GM18526 (cell line): ENCODE data around the gene CASP4.

Experiments used
- POLR2A ChIP-seq: IDR thresholded peaks from 3 replicates; pipeline ENCODE4 v1.6.1; 2011; ENCODE audit not compliant: insufficient read length; ENCODE audit errors: extremely low read depth

The CASP4 gene

DNA sequence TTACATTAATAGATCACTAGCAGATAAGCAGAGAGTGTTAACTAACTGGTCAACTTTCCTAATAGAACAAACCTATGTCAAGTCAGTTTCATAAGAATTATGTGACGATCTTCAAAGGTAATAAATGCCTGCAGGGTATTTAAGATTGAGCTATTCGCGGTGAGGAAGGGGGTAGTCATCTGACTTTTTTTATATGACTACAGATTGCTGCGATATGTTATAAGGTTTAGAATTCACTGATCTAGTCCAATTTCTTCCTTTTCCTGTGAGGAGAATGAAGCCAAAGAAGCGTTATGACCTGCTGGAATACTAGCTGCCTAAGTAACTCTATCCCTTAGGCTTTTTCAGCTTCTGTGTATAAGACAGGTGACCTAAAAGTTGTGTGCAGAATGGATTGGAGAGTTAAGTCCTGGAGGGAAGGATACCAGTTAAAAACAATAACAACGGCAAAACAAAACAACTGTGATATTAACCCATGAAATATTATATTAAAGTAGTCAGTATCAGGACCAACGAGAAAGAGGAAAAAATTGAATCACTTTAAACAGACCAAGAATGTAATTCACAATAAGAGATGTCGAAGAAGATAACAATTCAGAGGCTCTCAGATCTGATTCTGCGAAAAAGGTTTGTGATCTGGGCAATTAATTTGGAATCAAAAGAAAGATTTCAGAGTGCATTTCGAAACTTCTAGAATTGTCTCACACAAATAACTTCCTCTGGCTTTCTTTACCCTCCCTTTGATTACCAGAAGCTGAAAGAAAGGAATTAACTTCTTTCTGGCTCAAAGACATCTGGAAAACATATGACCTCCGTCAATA, 630 bp downstream of the CASP4 start:
- TF ChIP-seq POLR2A = no peak

DNA sequence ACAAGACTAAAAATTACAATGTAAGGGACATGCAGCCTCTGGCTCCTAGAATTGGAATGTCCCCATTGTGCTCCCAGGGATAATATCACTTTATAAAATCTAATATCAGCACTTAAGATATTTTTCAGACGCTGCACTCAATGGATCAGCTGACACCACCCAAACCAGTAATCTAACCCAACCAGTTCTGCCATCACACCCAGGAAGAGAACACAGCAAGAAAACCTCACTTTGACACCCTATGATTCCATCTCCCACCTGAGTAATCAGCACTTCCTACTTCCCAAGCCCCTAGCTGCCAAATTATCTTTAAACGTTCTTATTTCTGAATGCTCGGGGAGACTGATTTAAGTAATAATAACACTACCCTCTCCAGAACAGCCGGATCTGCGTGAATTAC, 2.6 kb downstream of the CASP4 start:
- TF ChIP-seq POLR2A = no peak

- TF ChIP-seq POLR2A = no peak
Observed at GRCh38 chr11:104964247-104964646, 4.1 kb downstream of the CASP4 start.

GRCh38 chr11:104962852-104963251, 5.5 kb downstream of the CASP4 start:
- TF ChIP-seq POLR2A = no peak

DNA sequence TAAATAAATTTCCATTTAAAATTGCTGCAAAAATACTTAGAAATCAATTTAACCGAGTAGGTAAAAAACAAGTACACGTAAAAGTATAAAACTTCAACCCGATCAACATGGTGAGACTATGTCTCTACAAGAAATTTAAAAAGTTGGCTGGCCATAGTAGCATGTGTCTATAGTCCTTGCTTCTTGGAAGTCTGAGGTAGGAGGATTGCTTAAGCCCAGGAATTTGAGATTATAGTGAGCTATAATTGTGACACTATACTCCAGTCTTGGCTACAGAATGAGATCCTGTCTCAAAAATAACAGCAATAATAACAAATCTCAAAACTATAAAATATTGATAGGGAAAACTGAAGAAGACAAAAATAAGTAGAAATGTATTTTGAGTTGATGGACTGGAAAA, 11.1 kb downstream of the CASP4 start:
- TF ChIP-seq POLR2A = no peak

- no peak for TF ChIP-seq POLR2A
Observed at GRCh38 chr11:104956528-104956927, 11.8 kb downstream of the CASP4 start.

GRCh38 chr11:104946907-104947306, 21.5 kb downstream of the CASP4 start:
- no peak for TF ChIP-seq POLR2A

- TF ChIP-seq POLR2A = no peak
Observed at GRCh38 chr11:104944076-104944475, 24.3 kb downstream of the CASP4 start.

DNA sequence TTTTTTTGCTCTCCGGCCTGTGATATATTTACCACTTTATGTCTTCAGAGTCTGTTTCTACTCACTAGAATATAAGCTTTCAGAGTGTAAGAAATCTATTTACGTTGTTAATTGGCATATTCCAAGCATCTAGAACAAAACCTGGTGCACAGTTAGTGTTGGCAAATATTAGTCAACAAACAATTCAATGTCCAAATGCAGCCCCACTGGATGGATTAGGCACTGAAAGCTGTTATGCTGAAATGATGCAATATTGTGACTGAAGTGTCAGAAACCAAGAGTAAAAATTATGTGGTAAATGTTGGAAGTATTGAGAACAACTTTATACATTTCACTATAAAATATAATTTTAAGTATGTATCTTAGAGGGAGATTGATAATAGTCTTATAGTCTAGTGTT, 24.8 kb downstream of the CASP4 start:
- no peak for TF ChIP-seq POLR2A

- TF ChIP-seq POLR2A = no peak
Observed at GRCh38 chr11:104934594-104934993, 33.8 kb downstream of the CASP4 start.

- TF ChIP-seq POLR2A = no peak
Observed at GRCh38 chr11:104928811-104929210, 39.6 kb downstream of the CASP4 start.

- TF ChIP-seq POLR2A = no peak
Observed at GRCh38 chr11:104926771-104927611, 41.4 kb downstream of the CASP4 start.

DNA sequence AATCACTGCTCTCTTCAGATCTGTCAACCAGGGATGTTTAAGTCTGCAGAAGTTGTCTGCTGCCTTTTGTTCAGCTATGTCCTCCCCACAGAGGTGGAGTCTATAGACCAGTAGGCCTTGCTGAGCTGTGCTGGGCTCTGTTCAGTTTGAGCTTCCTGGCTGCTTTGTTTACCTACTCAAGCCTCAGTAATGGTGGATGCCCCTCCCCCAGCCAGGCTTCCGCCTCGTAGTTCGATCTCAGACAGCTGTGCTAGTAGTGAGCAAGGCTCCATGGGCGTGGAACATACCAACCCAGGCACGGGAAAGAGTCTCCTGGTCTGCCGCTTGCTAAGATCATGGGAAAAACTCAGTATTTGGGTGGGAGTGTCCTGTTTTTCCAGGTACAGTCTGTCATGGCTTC, 42.5 kb downstream of the CASP4 start:
- TF ChIP-seq POLR2A = no peak

DNA sequence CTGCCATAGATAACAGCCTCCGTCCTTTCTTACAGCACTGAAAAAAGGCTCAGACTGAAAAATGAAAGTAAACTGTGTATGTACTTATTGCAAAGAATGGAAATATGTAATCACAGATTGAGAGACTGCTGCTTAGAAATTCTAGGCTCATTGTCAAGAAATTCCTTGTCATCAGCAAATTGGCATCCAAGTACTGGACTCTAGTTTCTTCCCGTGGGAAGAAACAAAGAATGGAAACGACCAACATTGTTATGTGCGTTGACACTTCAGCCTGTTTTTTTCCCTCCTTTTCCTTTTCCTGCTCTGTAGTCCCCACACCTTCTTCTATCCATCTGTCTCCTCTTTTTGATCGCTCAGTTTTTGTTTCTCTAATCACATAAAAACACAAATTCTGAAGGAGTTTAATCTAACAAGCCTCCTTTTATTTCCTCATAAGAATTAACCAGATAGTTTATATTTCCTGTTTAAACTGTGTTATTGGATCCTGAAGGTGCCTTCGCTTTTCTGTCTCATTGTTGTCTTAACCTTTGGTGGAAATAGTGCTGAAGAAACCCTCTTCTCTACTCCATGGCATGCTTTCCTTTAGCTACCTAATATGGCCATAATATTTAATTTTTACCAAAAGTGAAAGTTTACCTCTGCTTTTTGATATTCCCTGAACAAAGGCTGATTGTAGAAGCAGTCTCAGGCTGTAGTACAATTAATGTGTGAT, 50.1 kb downstream of the CASP4 start:
- no peak for TF ChIP-seq POLR2A

GRCh38 chr11:104917271-104918112, 50.9 kb downstream of the CASP4 start:
- TF ChIP-seq POLR2A = no peak

DNA sequence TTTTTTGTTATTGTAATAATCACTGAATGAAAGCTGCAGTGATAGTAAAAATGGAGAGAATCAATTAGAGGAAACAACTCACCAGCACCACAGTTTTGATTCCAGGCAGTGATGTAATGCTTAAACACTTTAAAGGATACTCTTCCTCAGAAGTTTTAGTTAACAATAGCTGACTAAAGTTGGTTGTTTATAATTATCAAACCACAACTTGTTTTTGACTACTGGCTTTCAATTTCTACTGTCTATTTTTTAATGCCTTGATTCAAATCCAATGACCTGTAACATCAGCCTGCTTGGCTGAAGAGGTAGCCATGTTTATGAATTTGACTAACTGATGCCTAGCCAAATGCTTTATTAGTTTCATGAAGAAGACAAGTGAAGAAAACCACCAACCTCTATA, 51.9 kb downstream of the CASP4 start:
- TF ChIP-seq POLR2A = no peak
